HCT116 (cell line): ENCODE measurements around the gene FAM83B.

Source experiments
- EGR1 ChIP-seq: IDR thresholded peaks from 2 replicates; pipeline ENCODE4 v1.6.1; 2012; ENCODE audit warnings: low read depth
- ELF1 ChIP-seq: IDR thresholded peaks from 2 replicates; pipeline ENCODE4 v1.6.1; 2012; ENCODE audit warnings: low read depth, borderline replicate concordance
- EZH2 ChIP-seq: fragments of 200-600 bp; sonication (generic); IDR thresholded peaks from 2 replicates; pipeline ENCODE4 v1.6.1; 2017; ENCODE audit warnings: antibody characterized with exemption, mixed run types
- EZH2phosphoT487 ChIP-seq: fragments of 200-600 bp; IDR thresholded peaks from 2 replicates; pipeline ENCODE4 v1.6.1; 2018; ENCODE audit warnings: antibody characterized with exemption, borderline replicate concordance
- POLR2A ChIP-seq: IDR thresholded peaks from 2 replicates; pipeline ENCODE4 v1.7.0; 2011; ENCODE audit warnings: borderline replicate concordance; ENCODE audit not compliant: insufficient read depth, insufficient read length; ENCODE audit errors: extremely low read depth
- SIN3A ChIP-seq: IDR thresholded peaks from 2 replicates; pipeline ENCODE4 v1.6.1; 2012; ENCODE audit warnings: low read depth
- TCF7L2 ChIP-seq: IDR thresholded peaks from 2 replicates; pipeline ENCODE4 v1.7.0; 2011; ENCODE audit warnings: borderline replicate concordance, inconsistent platforms; ENCODE audit not compliant: insufficient read depth, insufficient read length; ENCODE audit errors: extremely low read depth
- ZFX ChIP-seq: fragments of 450-650 bp; IDR thresholded peaks from 2 replicates; pipeline ENCODE4 v1.6.1; 2017
- ZNF274 ChIP-seq: fragments of 200-500 bp; sonication (Bioruptor generic); IDR thresholded peaks from 2 replicates; pipeline ENCODE4 v1.6.1; 2014; ENCODE audit warnings: mild to moderate bottlenecking, low read depth, low read length, inconsistent platforms
- TF ChIP-seq, protein P1 (sequence below), 3 experiments: fragments of 200-600 bp in 1 of 3; sonication (generic) in 1 of 3; IDR thresholded peaks in 2 of 3; conservative IDR thresholded peaks in 1 of 3; 2 replicates each; pipeline ENCODE4 v1.5.1; 2012 to 2017; ENCODE audit warnings: low read depth in 2 of 3, low read length in 2 of 3, antibody characterized with exemption in 1 of 3, borderline replicate concordance in 1 of 3, control low read depth in 1 of 3, mild to moderate bottlenecking in 1 of 3, mixed read lengths in 1 of 3, mixed run types in 1 of 3, moderate library complexity in 1 of 3; ENCODE audit not compliant: insufficient read depth in 1 of 3
- TF ChIP-seq, protein P2 (sequence below): IDR thresholded peaks from 2 replicates; pipeline ENCODE4 v1.6.1; 2012; ENCODE audit warnings: low read depth
- TF ChIP-seq, protein P3 (sequence below): IDR thresholded peaks from 2 replicates; pipeline ENCODE4 v1.6.1; 2012

DNA sequence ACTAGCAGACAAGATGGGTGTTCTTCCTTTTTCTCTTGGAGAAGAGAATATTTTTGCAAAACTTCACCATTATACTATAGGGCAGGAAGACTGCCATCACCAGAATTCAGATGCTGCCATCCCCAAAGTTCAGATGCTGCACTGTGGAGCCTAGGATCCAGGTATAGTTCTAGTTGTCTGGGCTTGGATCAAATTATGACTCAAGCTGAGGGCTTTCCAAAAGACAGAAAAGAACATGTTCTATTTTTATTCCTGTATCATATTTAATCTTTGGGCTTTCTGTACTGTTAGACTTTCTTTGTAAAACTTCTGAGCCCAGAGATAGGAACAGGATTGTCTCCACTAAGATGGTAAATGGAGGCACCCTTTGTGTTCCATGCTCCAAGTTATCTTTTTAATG is 22.0 kb downstream of the FAM83B start:
- TF ChIP-seq, protein P1, sequence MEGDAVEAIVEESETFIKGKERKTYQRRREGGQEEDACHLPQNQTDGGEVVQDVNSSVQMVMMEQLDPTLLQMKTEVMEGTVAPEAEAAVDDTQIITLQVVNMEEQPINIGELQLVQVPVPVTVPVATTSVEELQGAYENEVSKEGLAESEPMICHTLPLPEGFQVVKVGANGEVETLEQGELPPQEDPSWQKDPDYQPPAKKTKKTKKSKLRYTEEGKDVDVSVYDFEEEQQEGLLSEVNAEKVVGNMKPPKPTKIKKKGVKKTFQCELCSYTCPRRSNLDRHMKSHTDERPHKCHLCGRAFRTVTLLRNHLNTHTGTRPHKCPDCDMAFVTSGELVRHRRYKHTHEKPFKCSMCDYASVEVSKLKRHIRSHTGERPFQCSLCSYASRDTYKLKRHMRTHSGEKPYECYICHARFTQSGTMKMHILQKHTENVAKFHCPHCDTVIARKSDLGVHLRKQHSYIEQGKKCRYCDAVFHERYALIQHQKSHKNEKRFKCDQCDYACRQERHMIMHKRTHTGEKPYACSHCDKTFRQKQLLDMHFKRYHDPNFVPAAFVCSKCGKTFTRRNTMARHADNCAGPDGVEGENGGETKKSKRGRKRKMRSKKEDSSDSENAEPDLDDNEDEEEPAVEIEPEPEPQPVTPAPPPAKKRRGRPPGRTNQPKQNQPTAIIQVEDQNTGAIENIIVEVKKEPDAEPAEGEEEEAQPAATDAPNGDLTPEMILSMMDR (IDR thresholded peaks at IDR 0.05 in 2 of 3, conservative IDR thresholded peaks at IDR 0.05 in 1 of 3; ENCODE audit: borderline replicate concordance in 1 of 3, insufficient read depth in 1 of 3, low read depth in 2 of 3, low read length in 2 of 3), result no peak
- TF ChIP-seq ZFX (no peak), POLR2A (no peak), EZH2 (no peak), EGR1 (no peak), EZH2phosphoT487 (no peak), ZNF274 (no peak), SIN3A (no peak), ELF1 (no peak), TCF7L2 (no peak)
- TF ChIP-seq, protein P2, sequence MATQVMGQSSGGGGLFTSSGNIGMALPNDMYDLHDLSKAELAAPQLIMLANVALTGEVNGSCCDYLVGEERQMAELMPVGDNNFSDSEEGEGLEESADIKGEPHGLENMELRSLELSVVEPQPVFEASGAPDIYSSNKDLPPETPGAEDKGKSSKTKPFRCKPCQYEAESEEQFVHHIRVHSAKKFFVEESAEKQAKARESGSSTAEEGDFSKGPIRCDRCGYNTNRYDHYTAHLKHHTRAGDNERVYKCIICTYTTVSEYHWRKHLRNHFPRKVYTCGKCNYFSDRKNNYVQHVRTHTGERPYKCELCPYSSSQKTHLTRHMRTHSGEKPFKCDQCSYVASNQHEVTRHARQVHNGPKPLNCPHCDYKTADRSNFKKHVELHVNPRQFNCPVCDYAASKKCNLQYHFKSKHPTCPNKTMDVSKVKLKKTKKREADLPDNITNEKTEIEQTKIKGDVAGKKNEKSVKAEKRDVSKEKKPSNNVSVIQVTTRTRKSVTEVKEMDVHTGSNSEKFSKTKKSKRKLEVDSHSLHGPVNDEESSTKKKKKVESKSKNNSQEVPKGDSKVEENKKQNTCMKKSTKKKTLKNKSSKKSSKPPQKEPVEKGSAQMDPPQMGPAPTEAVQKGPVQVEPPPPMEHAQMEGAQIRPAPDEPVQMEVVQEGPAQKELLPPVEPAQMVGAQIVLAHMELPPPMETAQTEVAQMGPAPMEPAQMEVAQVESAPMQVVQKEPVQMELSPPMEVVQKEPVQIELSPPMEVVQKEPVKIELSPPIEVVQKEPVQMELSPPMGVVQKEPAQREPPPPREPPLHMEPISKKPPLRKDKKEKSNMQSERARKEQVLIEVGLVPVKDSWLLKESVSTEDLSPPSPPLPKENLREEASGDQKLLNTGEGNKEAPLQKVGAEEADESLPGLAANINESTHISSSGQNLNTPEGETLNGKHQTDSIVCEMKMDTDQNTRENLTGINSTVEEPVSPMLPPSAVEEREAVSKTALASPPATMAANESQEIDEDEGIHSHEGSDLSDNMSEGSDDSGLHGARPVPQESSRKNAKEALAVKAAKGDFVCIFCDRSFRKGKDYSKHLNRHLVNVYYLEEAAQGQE, result no peak
- TF ChIP-seq, protein P3, sequence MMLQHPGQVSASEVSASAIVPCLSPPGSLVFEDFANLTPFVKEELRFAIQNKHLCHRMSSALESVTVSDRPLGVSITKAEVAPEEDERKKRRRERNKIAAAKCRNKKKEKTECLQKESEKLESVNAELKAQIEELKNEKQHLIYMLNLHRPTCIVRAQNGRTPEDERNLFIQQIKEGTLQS, result no peak
